ENCODE results near the gene VPS45. TPM values are rescaled to one million over a fixed set of nuclear protein-coding genes. Genes with fewer than 3 reads are reported as not detected.
A peak's percentile ranks its signal among the peaks of the same experiment; 100 is the strongest.

VPS45 gene
- total and polyA plus RNA-seq, 12 donors: 36.5 to 78.9 (median 55.1) TPM

- TF ChIP-seq, protein P1, sequence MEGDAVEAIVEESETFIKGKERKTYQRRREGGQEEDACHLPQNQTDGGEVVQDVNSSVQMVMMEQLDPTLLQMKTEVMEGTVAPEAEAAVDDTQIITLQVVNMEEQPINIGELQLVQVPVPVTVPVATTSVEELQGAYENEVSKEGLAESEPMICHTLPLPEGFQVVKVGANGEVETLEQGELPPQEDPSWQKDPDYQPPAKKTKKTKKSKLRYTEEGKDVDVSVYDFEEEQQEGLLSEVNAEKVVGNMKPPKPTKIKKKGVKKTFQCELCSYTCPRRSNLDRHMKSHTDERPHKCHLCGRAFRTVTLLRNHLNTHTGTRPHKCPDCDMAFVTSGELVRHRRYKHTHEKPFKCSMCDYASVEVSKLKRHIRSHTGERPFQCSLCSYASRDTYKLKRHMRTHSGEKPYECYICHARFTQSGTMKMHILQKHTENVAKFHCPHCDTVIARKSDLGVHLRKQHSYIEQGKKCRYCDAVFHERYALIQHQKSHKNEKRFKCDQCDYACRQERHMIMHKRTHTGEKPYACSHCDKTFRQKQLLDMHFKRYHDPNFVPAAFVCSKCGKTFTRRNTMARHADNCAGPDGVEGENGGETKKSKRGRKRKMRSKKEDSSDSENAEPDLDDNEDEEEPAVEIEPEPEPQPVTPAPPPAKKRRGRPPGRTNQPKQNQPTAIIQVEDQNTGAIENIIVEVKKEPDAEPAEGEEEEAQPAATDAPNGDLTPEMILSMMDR (IDR thresholded peaks at IDR 0.05): no peak
- TF ChIP-seq POLR2A (IDR thresholded peaks at IDR 0.05): peak in 1 of 2 donors; percentile 32
- Histone ChIP-seq H3K4me3 (peak overlapping the region in 1 of 4 donors; percentile 68), H3K27me3 (no peaks in the 10 kb centered on the region), H3K36me3 (replicated peaks in 1 of 2) (peaks cover 0 to 7% of the 10 kb centered on the region in 2 donors), H3K9me3 (replicated peaks in 1 of 3) (no peaks in the 10 kb centered on the region), H3K4me1 (replicated peaks in 1 of 2) (peaks cover 11 to 44% of the 10 kb centered on the region in 2 donors), H3K27ac (peak overlapping the region; percentile 16 to 98 (median 69))
- peak in 2 of 7 donors; percentile 10 to 53 for DNase-seq
- 39 to 47% (median 43%) methylated on average over 5 of the region's 5 CpGs for WGBS, 4 donors
- intact Hi-C loops (cut with DNase I): no loop called here
Measured at GRCh38 chr1:150065184-150065871, 2.2 kb upstream of the VPS45 start.

DNA sequence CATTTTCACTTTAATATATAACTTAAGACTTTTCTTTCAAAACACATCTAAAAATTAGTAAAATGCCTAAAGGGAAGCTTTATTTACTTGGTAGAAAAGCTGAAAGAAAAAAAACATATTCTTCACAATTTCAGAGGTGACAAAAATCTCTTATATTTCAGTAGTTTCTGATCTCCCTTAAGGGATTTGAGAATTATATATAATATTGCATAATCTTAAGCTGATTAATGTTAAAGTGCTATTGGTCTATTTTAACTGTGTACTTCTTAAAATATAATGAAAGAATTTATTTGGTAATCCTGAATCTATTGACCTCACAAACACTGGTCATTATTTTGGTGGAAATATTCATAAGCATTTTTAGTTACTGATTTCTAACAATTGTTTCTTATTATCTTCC is 1.2 kb upstream of the VPS45 start:
- H3K36me3 ChIP-seq (replicated peaks in 1 of 2): peaks cover 0 to 7% of the 10 kb centered on the region in 2 donors
- TF ChIP-seq, protein P1 (IDR thresholded peaks at IDR 0.05): no peak
- no peak for TF ChIP-seq POLR2A (IDR thresholded peaks at IDR 0.05)
- H3K4me3 ChIP-seq: peak overlapping the region in 3 of 4 donors; percentile 10 to 68 (median 65)
- no peaks in the 10 kb centered on the region for H3K9me3 ChIP-seq (replicated peaks in 1 of 3)
- peak overlapping the region; percentile 81 to 98 (median 96) for H3K27ac ChIP-seq
- no peaks in the 10 kb centered on the region for H3K27me3 ChIP-seq
- no peak for DNase-seq
- peaks cover 11 to 42% of the 10 kb centered on the region in 2 donors for H3K4me1 ChIP-seq (replicated peaks in 1 of 2)
- intact Hi-C loops (cut with DNase I): no loop called here

GRCh38 chr1:150066838-150067183 is 765 bp upstream of the VPS45 start:
- intact Hi-C loops (cut with DNase I): no loop called here
- no peaks in the 10 kb centered on the region for H3K9me3 ChIP-seq (replicated peaks in 1 of 3)
- DNase-seq: peak in 4 of 7 donors; percentile 66 to 69 (median 68)
- H3K4me3 ChIP-seq: peak overlapping the region; percentile 10 to 68 (median 52)
- peak overlapping the region; percentile 81 to 98 (median 96) for H3K27ac ChIP-seq
- no peak for TF ChIP-seq POLR2A (IDR thresholded peaks at IDR 0.05)
- TF ChIP-seq, protein P1 (IDR thresholded peaks at IDR 0.05): no peak
- H3K4me1 ChIP-seq (replicated peaks in 1 of 2): peaks cover 11 to 38% of the 10 kb centered on the region in 2 donors
- H3K36me3 ChIP-seq (replicated peaks in 1 of 2): peaks cover 0 to 7% of the 10 kb centered on the region in 2 donors
- no peaks in the 10 kb centered on the region for H3K27me3 ChIP-seq
- WGBS, 4 donors: 0 to 2% (median 0%) methylated on average over 5 to 18 of the region's 18 CpGs

DNA sequence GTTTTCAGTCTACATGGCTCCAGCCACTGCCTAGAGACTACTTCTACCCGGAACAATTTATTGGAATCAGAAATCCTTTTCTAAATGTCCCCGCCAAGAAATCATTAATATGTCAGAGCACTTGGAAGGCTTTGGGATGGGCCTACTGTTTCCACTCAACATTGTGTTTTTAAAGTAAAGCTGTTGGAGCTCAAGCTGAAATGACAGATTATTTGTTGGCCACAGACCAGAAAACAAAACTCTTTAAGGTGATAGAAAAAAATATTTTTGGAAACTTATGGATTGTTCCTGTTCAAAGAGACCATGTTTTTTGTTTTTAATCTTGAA is 496 bp downstream of the VPS45 start:
- peak overlapping the region; percentile 81 to 98 (median 96) for H3K27ac ChIP-seq
- TF ChIP-seq, protein P1 (IDR thresholded peaks at IDR 0.05): no peak
- no peak for TF ChIP-seq POLR2A (IDR thresholded peaks at IDR 0.05)
- peaks cover 0 to 18% of the 10 kb centered on the region in 2 donors for H3K36me3 ChIP-seq (replicated peaks in 1 of 2)
- intact Hi-C loops (cut with DNase I): no loop called here
- WGBS, 4 donors: 0 to 9% (median 7%) methylated on average over 2 of the region's 2 CpGs
- H3K4me1 ChIP-seq (replicated peaks in 1 of 2): peaks cover 11 to 35% of the 10 kb centered on the region in 2 donors
- H3K27me3 ChIP-seq: no peaks in the 10 kb centered on the region
- no peaks in the 10 kb centered on the region for H3K9me3 ChIP-seq (replicated peaks in 1 of 3)
- no peak for DNase-seq
- peak overlapping the region; percentile 2 to 68 (median 52) for H3K4me3 ChIP-seq
